PFSK-1 (cell line): ENCODE measurements around the gene KRTAP24-1.

Experiments used
- POLR2AphosphoS5 ChIP-seq: IDR thresholded peaks from 2 replicates; pipeline ENCODE4 v1.6.1; 2012; ENCODE audit warnings: low read depth, mild to moderate bottlenecking, control low read depth, low read length, moderate library complexity
- REST ChIP-seq, 2 experiments: IDR thresholded peaks; 2 replicates each; pipeline versions ENCODE4 v1.6.1 to v1.8.0; 2011 to 2012; ENCODE audit warnings: low read depth in 2 of 2, low read length in 2 of 2, control low read depth in 1 of 2, inconsistent platforms in 1 of 2, mild to moderate bottlenecking in 1 of 2, moderate library complexity in 1 of 2; ENCODE audit not compliant: insufficient read depth in 1 of 2
- TAF1 ChIP-seq: IDR thresholded peaks from 2 replicates; pipeline ENCODE4 v1.6.1; 2012; ENCODE audit warnings: low read length, control low read depth, borderline replicate concordance; ENCODE audit not compliant: insufficient read depth

- no peak for TF ChIP-seq POLR2AphosphoS5
- TF ChIP-seq REST (IDR thresholded peaks at IDR 0.05; ENCODE audit: insufficient read depth in 1 of 2, low read depth in 2 of 2, low read length in 2 of 2), result no peak
- TF ChIP-seq TAF1, result no peak
Observed at GRCh38 chr21:30245061-30245460, 37.7 kb downstream of the KRTAP24-1 start.
